ENCODE results near the gene UNK.

DNA sequence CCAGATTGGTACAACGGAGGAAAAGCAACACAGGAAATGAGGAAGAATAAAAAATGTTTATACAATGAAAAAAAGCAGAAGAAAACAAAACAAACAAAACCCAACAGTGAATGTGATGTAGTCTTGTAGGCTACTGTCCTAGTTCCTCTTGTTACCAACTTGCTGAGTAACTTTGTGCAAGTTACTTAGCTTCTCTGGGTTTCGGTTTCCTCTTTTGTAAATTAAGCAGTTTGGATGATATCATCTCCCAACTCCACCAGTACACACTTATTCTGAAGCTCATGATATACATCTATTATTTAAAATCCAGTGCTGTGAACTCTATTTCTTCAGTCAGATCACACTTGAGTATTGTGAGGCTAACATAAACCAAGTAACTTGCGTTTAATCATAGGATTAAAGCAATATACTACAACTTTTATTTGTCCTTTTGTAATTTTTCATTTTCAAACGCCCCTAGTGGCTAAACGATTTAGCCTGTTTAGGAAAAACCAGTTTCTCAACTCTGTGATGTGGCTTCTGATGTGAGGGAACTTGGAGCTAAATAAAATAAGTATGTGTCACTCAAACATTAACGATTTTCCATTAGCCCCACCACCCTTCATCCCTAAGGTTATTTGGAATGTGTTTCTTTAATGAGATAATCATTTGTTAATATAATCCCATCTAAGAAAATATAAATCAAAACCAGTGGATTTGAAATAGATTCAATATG, 1.4 kb upstream of the UNK start:
- TF ChIP-seq, protein P1, sequence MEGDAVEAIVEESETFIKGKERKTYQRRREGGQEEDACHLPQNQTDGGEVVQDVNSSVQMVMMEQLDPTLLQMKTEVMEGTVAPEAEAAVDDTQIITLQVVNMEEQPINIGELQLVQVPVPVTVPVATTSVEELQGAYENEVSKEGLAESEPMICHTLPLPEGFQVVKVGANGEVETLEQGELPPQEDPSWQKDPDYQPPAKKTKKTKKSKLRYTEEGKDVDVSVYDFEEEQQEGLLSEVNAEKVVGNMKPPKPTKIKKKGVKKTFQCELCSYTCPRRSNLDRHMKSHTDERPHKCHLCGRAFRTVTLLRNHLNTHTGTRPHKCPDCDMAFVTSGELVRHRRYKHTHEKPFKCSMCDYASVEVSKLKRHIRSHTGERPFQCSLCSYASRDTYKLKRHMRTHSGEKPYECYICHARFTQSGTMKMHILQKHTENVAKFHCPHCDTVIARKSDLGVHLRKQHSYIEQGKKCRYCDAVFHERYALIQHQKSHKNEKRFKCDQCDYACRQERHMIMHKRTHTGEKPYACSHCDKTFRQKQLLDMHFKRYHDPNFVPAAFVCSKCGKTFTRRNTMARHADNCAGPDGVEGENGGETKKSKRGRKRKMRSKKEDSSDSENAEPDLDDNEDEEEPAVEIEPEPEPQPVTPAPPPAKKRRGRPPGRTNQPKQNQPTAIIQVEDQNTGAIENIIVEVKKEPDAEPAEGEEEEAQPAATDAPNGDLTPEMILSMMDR (IDR thresholded peaks at IDR 0.05), result peak; percentile 78; the same call in 1 of the 2 replicates
- TF ChIP-seq, protein P2, sequence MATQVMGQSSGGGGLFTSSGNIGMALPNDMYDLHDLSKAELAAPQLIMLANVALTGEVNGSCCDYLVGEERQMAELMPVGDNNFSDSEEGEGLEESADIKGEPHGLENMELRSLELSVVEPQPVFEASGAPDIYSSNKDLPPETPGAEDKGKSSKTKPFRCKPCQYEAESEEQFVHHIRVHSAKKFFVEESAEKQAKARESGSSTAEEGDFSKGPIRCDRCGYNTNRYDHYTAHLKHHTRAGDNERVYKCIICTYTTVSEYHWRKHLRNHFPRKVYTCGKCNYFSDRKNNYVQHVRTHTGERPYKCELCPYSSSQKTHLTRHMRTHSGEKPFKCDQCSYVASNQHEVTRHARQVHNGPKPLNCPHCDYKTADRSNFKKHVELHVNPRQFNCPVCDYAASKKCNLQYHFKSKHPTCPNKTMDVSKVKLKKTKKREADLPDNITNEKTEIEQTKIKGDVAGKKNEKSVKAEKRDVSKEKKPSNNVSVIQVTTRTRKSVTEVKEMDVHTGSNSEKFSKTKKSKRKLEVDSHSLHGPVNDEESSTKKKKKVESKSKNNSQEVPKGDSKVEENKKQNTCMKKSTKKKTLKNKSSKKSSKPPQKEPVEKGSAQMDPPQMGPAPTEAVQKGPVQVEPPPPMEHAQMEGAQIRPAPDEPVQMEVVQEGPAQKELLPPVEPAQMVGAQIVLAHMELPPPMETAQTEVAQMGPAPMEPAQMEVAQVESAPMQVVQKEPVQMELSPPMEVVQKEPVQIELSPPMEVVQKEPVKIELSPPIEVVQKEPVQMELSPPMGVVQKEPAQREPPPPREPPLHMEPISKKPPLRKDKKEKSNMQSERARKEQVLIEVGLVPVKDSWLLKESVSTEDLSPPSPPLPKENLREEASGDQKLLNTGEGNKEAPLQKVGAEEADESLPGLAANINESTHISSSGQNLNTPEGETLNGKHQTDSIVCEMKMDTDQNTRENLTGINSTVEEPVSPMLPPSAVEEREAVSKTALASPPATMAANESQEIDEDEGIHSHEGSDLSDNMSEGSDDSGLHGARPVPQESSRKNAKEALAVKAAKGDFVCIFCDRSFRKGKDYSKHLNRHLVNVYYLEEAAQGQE (IDR thresholded peaks at IDR 0.05; ENCODE audit: insufficient read depth in 1 of 2, low read depth in 2 of 2, low read length in 1 of 2), result no peak

All from Panc1 (cell line).